ENCODE measurements around the gene FSD1.
"Not testable (repeated sequence)": the region's sequence is repeated elsewhere in the genome, so short reads cannot be mapped to it uniquely, and the experiment has no call there.

The FSD1 gene

GRCh38 chr19:4346020-4346383 lies 41.6 kb downstream of the FSD1 start:
- FAIRE-seq, result no peak

GRCh38 chr19:4347521-4347920 lies 43.1 kb downstream of the FSD1 start:
- no peak for FAIRE-seq

GRCh38 chr19:4349225-4349624 lies 44.8 kb downstream of the FSD1 start:
- not testable (repeated sequence) for FAIRE-seq

GRCh38 chr19:4350111-4350510 lies 45.7 kb downstream of the FSD1 start:
- no peak for FAIRE-seq

- no peak for FAIRE-seq
Measured at GRCh38 chr19:4350726-4351125, 46.3 kb downstream of the FSD1 start.

- no peak for FAIRE-seq
Measured at GRCh38 chr19:4352701-4353121, 48.3 kb downstream of the FSD1 start.

- no peak for FAIRE-seq
Measured at GRCh38 chr19:4354282-4354681, 49.9 kb downstream of the FSD1 start.

GRCh38 chr19:4354897-4355296 lies 50.5 kb downstream of the FSD1 start:
- no peak for FAIRE-seq

GRCh38 chr19:4357095-4357797 lies 52.8 kb downstream of the FSD1 start:
- no peak for FAIRE-seq

- no peak for FAIRE-seq
Measured at GRCh38 chr19:4357921-4358326, 53.5 kb downstream of the FSD1 start.

GRCh38 chr19:4358709-4359626 lies 54.6 kb downstream of the FSD1 start:
- FAIRE-seq, result no peak

- no peak for FAIRE-seq
Measured at GRCh38 chr19:4359627-4360000, 55.2 kb downstream of the FSD1 start.

GRCh38 chr19:4360081-4360569 lies 55.7 kb downstream of the FSD1 start:
- FAIRE-seq, result no peak

GRCh38 chr19:4360641-4361151 lies 56.3 kb downstream of the FSD1 start:
- FAIRE-seq, result no peak

- FAIRE-seq, result no peak
Measured at GRCh38 chr19:4361152-4362046, 57.0 kb downstream of the FSD1 start.

- no peak for FAIRE-seq
Measured at GRCh38 chr19:4362101-4362828, 57.9 kb downstream of the FSD1 start.

- no peak for FAIRE-seq
Measured at GRCh38 chr19:4362831-4363545, 58.6 kb downstream of the FSD1 start.

- FAIRE-seq, result no peak
Measured at GRCh38 chr19:4363571-4364304, 59.3 kb downstream of the FSD1 start.

GRCh38 chr19:4365341-4365740 lies 60.9 kb downstream of the FSD1 start:
- FAIRE-seq, result no peak

Measured in colon (tissue), 2 donors.